CD14-positive monocyte (primary cell): ENCODE data around the gene HYKK. TPM values are rescaled to one million over a fixed set of nuclear protein-coding genes. Genes with fewer than 3 reads are reported as not detected.
A peak's percentile ranks its signal among the peaks of the same experiment; 100 is the strongest.

ENCODE experiments used
- DNase-seq, 3 donors: peaks; one replicate each; pipeline ENCODE4 v3.0.0-alpha.2; 2011 to 2022
- H2AFZ ChIP-seq: 2 replicates; pipeline ENCODE4 v1.6.0; 2012; ENCODE audit warnings: mild to moderate bottlenecking, low read depth, low read length, inconsistent platforms; ENCODE audit not compliant: insufficient read depth, poor library complexity, severe bottlenecking
- H3K27ac ChIP-seq, 2 donors: 1 replicate in 1 of 2; 2 replicates in 1 of 2; pipeline ENCODE4 v1.5.1; 2012 to 2013; ENCODE audit warnings: low read length in 2 of 2, control low read depth in 1 of 2, inconsistent platforms in 1 of 2, low read depth in 1 of 2, mild to moderate bottlenecking in 1 of 2
- H3K27me3 ChIP-seq, 2 donors: one replicate each; pipeline versions ENCODE4 v1.6.0 to v1.6.1; 2011 to 2013; ENCODE audit warnings: low read length in 2 of 2; ENCODE audit not compliant: control insufficient read depth in 2 of 2, insufficient read depth in 2 of 2
- H3K36me3 ChIP-seq, 2 donors: replicated peaks in 1 of 2; 1 replicate in 1 of 2; 2 replicates in 1 of 2; pipeline versions ENCODE4 v1.5.1 to v1.6.1; 2012 to 2013; ENCODE audit warnings: low read length in 2 of 2, control low read depth in 1 of 2, inconsistent platforms in 1 of 2, mild to moderate bottlenecking in 1 of 2; ENCODE audit not compliant: insufficient read depth in 2 of 2, control insufficient read depth in 1 of 2
- H3K4me1 ChIP-seq, 2 donors: 1 replicate in 1 of 2; 2 replicates in 1 of 2; pipeline versions ENCODE4 v1.5.1 to v1.6.1; 2012 to 2013; ENCODE audit warnings: low read length in 2 of 2, control low read depth in 1 of 2, inconsistent platforms in 1 of 2, mild to moderate bottlenecking in 1 of 2, moderate library complexity in 1 of 2; ENCODE audit not compliant: insufficient read depth in 2 of 2, control insufficient read depth in 1 of 2
- H3K4me2 ChIP-seq: replicated peaks from 2 replicates; pipeline ENCODE3; 2012; ENCODE audit warnings: low read length, moderate library complexity, mild to moderate bottlenecking; ENCODE audit not compliant: poor library complexity, severe bottlenecking; ENCODE audit errors: extremely low read depth
- H3K4me3 ChIP-seq, 3 experiments: fragments of 200-600 bp in 1 of 3; sonication (generic) in 1 of 3; replicated peaks in 1 of 3; 1 replicate in 2 of 3; 2 replicates in 1 of 3; pipeline ENCODE4 v1.5.1; 2011 to 2013; ENCODE audit warnings: low read length in 3 of 3, mild to moderate bottlenecking in 3 of 3, control low read depth in 2 of 3, low read depth in 2 of 3, inconsistent platforms in 1 of 3, moderate library complexity in 1 of 3
- H3K79me2 ChIP-seq: 2 replicates; pipeline ENCODE4 v1.6.0; 2012; ENCODE audit warnings: mild to moderate bottlenecking, control low read depth, inconsistent platforms, low read length, moderate library complexity; ENCODE audit not compliant: insufficient read depth
- H3K9ac ChIP-seq: 2 replicates; pipeline ENCODE4 v1.6.0; 2017; ENCODE audit warnings: low read length, mild to moderate bottlenecking; ENCODE audit not compliant: insufficient read depth, poor library complexity, severe bottlenecking
- H3K9me3 ChIP-seq, 2 donors: replicated peaks in 1 of 2; 1 replicate in 1 of 2; 2 replicates in 1 of 2; pipeline versions ENCODE4 v1.5.1 to v1.6.1; 2012 to 2013; ENCODE audit warnings: low read length in 2 of 2, control low read depth in 1 of 2; ENCODE audit not compliant: control insufficient read depth in 1 of 2, insufficient read depth in 1 of 2
- H4K20me1 ChIP-seq: 2 replicates; pipeline ENCODE4 v1.6.0; 2012; ENCODE audit warnings: mild to moderate bottlenecking, low read length, control low read depth, moderate library complexity; ENCODE audit not compliant: insufficient read depth
- H3K27ac Mint-ChIP-seq, 7 donors: one replicate each; pipeline ENCODE4 v1.8.0; 2020; ENCODE audit warnings: mild to moderate bottlenecking in 7 of 7, mixed read lengths in 7 of 7, moderate library complexity in 6 of 7, inconsistent platforms in 2 of 7
- H3K27me3 Mint-ChIP-seq, 3 donors: one replicate each; pipeline ENCODE4 v1.8.0; 2021 to 2022; ENCODE audit warnings: low read depth in 3 of 3, mild to moderate bottlenecking in 3 of 3, mixed read lengths in 3 of 3, moderate library complexity in 3 of 3, inconsistent platforms in 1 of 3
- H3K36me3 Mint-ChIP-seq, 2 donors: one replicate each; pipeline ENCODE4 v1.8.0; 2020; ENCODE audit warnings: mixed read lengths in 2 of 2, inconsistent platforms in 1 of 2, mild to moderate bottlenecking in 1 of 2
- H3K4me1 Mint-ChIP-seq: one replicate; pipeline ENCODE4 v1.8.0; 2020; ENCODE audit warnings: mild to moderate bottlenecking, mixed read lengths
- H3K4me3 Mint-ChIP-seq, 2 donors: one replicate each; pipeline ENCODE4 v1.8.0; 2020; ENCODE audit warnings: mild to moderate bottlenecking in 2 of 2, mixed read lengths in 2 of 2, moderate library complexity in 1 of 2
- H3K9me3 Mint-ChIP-seq, 7 donors: one replicate each; pipeline ENCODE4 v1.8.0; 2020 to 2022; ENCODE audit warnings: mixed read lengths in 7 of 7, mild to moderate bottlenecking in 6 of 7, moderate library complexity in 6 of 7, inconsistent platforms in 2 of 7
- WGBS: methylation state at CpG from one replicate; pipeline ENCODE4 v1.1.5; 2013; ENCODE audit warnings: missing lambda C conversion rate; ENCODE audit not compliant: insufficient coverage; 5-methylcytosine and 5-hydroxymethylcytosine counted together
- intact Hi-C, 2 donors: fragments of 100-400 bp; cut with micrococcal nuclease; formaldehyde crosslinking; loops; one replicate each; pipeline versions ENCODE4 v1.15.0 to v1.15.1; 2023
- polyA plus RNA-seq, 3 donors: library from polyadenylated mRNA; depleted of rRNA in 1 of 3; unstranded in 2 of 3; stranded (reverse) in 1 of 3; fragments of 300-500 nt in 2 of 3; fragments of >200 nt in 1 of 3; fragmentation: Illumina TruSeq in 2 of 3; gene quantifications; 1 replicate in 2 of 3; 2 replicates in 1 of 3; pipeline ENCODE4 v1.2.3, GENCODE V29; 2012 to 2021
- TF ChIP-seq, protein P1 (sequence below): fragments of 200-600 bp; IDR thresholded peaks from one replicate; pipeline ENCODE4 v1.8.0; 2022; ENCODE audit warnings: antibody characterized with exemption, mild to moderate bottlenecking

Gene HYKK
- polyA plus RNA-seq, 3 donors: 0.04 TPM; not detected in 2

DNA sequence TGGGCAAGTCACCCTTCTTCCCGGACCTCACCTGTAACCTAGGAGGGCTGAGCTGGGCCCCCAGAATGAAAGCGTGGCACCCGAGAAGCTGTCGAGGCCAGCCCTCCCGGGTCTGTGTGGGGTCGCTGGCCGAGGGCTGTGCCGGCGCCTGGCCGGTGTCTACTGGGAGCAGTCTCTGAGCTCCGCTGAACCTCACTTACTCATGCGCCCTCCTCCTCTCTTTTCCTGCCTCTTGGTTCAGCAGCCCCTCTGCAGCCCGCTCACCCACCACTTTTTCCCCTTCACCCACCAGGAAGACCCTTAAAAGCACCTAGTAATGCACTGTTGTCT lies 419 bp downstream of the HYKK start:
- Histone ChIP-seq H3K27ac (no peak overlapping the region), H3K27me3 (peaks cover 19 to 41% of the 10 kb centered on the region in 2 donors), H3K79me2 (no peaks in the 10 kb centered on the region), H3K9me3 (no peaks in the 10 kb centered on the region), H3K4me3 (peak overlapping the region; percentile 34 to 84 (median 47)), H2AFZ (peak overlapping the region; percentile 83), H3K4me1 (peaks cover 13 to 16% of the 10 kb centered on the region in 2 donors), H4K20me1 (no peaks in the 10 kb centered on the region), H3K9ac (peak overlapping the region; percentile 55), H3K36me3 (no peaks in the 10 kb centered on the region), H3K4me2 (peak overlapping the region; percentile 83)
- Mint-ChIP-seq H3K9me3 (peaks cover 0 to 6% (median 0%) of the 10 kb centered on the region in 7 donors), H3K27me3 (peaks cover 33 to 58% (median 42%) of the 10 kb centered on the region in 3 donors), H3K4me3 (peak overlapping the region; percentile 87 to 98), H3K27ac (no peak overlapping the region), H3K36me3 (peaks cover 0 to 7% of the 10 kb centered on the region in 2 donors), H3K4me1 (peaks cover 19% of the 10 kb centered on the region)
- no peak for DNase-seq
- intact Hi-C loops: no loop called here
- WGBS: 1% methylated on average over 11 of the region's 13 CpGs
- TF ChIP-seq, protein P1, sequence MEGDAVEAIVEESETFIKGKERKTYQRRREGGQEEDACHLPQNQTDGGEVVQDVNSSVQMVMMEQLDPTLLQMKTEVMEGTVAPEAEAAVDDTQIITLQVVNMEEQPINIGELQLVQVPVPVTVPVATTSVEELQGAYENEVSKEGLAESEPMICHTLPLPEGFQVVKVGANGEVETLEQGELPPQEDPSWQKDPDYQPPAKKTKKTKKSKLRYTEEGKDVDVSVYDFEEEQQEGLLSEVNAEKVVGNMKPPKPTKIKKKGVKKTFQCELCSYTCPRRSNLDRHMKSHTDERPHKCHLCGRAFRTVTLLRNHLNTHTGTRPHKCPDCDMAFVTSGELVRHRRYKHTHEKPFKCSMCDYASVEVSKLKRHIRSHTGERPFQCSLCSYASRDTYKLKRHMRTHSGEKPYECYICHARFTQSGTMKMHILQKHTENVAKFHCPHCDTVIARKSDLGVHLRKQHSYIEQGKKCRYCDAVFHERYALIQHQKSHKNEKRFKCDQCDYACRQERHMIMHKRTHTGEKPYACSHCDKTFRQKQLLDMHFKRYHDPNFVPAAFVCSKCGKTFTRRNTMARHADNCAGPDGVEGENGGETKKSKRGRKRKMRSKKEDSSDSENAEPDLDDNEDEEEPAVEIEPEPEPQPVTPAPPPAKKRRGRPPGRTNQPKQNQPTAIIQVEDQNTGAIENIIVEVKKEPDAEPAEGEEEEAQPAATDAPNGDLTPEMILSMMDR: no peak

DNA sequence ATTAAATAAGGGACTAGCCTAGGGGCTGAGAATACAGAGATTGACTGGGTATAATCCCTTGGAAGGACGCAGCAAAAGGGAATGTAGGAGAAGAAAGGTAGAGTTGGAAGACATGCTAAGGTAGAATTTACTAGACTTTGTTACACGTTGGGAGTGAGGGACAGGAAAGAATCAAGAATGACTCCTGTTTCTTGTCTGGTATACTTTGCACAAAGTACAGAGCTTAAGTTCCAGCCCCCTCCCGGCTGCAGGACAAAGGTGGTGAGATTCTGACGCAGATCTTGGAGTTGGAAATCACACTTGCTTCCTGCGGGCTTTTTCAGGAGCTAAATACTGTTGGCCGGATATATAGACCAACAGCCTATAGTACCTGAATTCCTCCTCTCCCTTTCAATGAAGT lies 895 bp downstream of the HYKK start:
- H3K27me3 ChIP-seq: peaks cover 19 to 41% of the 10 kb centered on the region in 2 donors
- 39% methylated on average over 3 of the region's 6 CpGs for WGBS
- H3K4me3 ChIP-seq: peak overlapping the region in 1 of 3 experiments; percentile 84
- H3K36me3 ChIP-seq: no peaks in the 10 kb centered on the region
- H3K4me3 Mint-ChIP-seq: peak overlapping the region; percentile 87 to 98
- no peaks in the 10 kb centered on the region for H4K20me1 ChIP-seq
- intact Hi-C loops: no loop called here
- TF ChIP-seq, protein P1: no peak
- no peak overlapping the region for H3K27ac ChIP-seq
- peaks cover 13 to 16% of the 10 kb centered on the region in 2 donors for H3K4me1 ChIP-seq
- DNase-seq: no peak
- peaks cover 19% of the 10 kb centered on the region for H3K4me1 Mint-ChIP-seq
- H3K27me3 Mint-ChIP-seq: peaks cover 33 to 58% (median 42%) of the 10 kb centered on the region in 3 donors
- no peaks in the 10 kb centered on the region for H3K79me2 ChIP-seq
- peaks cover 0 to 6% (median 0%) of the 10 kb centered on the region in 7 donors for H3K9me3 Mint-ChIP-seq
- peaks cover 0 to 7% of the 10 kb centered on the region in 2 donors for H3K36me3 Mint-ChIP-seq
- H3K27ac Mint-ChIP-seq: no peak overlapping the region
- no peak overlapping the region for H3K9ac ChIP-seq
- peak overlapping the region; percentile 83 for H3K4me2 ChIP-seq
- H2AFZ ChIP-seq: peak overlapping the region; percentile 83
- no peaks in the 10 kb centered on the region for H3K9me3 ChIP-seq
